ENCODE data around the gene ABHD17B. TPM values are rescaled to one million over a fixed set of nuclear protein-coding genes. Genes with fewer than 3 reads are reported as not detected.

The ABHD17B gene
- total RNA-seq, 1 experiment from 2014 or later = 21.1 TPM

GRCh38 chr9:71830153-71830552 lies 80.8 kb downstream of the ABHD17B start:
- ChIA-PET POLR2A (no interaction called here), CTCF (no interaction called here)
- in situ Hi-C loops (cut with HindIII; ENCODE audit: low pct_unique_long_range_greater_than_20kb, low sequenced_read_pairs) = no loop called here
- Histone ChIP-seq H3K36me3 (ENCODE audit: control insufficient read depth, insufficient read depth, low read length) (no peaks in the 10 kb centered on the region), H3K27me3 (ENCODE audit: control insufficient read depth, insufficient read depth, low read length) (no peaks in the 10 kb centered on the region), H3K4me3 (ENCODE audit: low read depth in 2 of 2, low read length in 2 of 2) (no peak overlapping the region), H3K27ac (ENCODE audit: low read length) (no peak overlapping the region), H3K9me3 (ENCODE audit: control insufficient read depth, insufficient read depth, low read depth, low read length) (no peaks in the 10 kb centered on the region), H3K4me1 (ENCODE audit: control insufficient read depth, insufficient read depth, low read length) (no peaks in the 10 kb centered on the region)
- BruUV-seq (replicated peaks) = no TSS peak
- ATAC-seq (no peak), DNase-seq (ENCODE audit: low read depth, low spot score) (no peak)
- intact Hi-C loops (cut with micrococcal nuclease; ENCODE audit: unreplicated experiment) = no loop called here
- TF ChIP-seq SIN3A (IDR thresholded peaks at IDR 0.05; ENCODE audit: borderline replicate concordance, insufficient read depth, low read depth, low read length) (no peak), POLR2AphosphoS5 (IDR thresholded peaks at IDR 0.05; ENCODE audit: low read depth, low read length) (no peak), CTCF (IDR thresholded peaks at IDR 0.05) (no peak), REST (IDR thresholded peaks at IDR 0.05; ENCODE audit: insufficient read depth in 1 of 2, low read depth in 2 of 2, low read length in 1 of 2) (no peak), TCF7L2 (IDR thresholded peaks at IDR 0.05; ENCODE audit: low read depth, low read length) (no peak)

- TF ChIP-seq REST (IDR thresholded peaks at IDR 0.05; ENCODE audit: insufficient read depth in 1 of 2, low read depth in 2 of 2, low read length in 1 of 2) = no peak
- no peak for TF ChIP-seq SIN3A (IDR thresholded peaks at IDR 0.05; ENCODE audit: borderline replicate concordance, insufficient read depth, low read depth, low read length)
- no peak for TF ChIP-seq TCF7L2 (IDR thresholded peaks at IDR 0.05; ENCODE audit: low read depth, low read length)
- TF ChIP-seq POLR2AphosphoS5 (IDR thresholded peaks at IDR 0.05; ENCODE audit: low read depth, low read length) = no peak
- no peaks in the 10 kb centered on the region for H3K36me3 ChIP-seq (ENCODE audit: control insufficient read depth, insufficient read depth, low read length)
- H3K27ac ChIP-seq (ENCODE audit: low read length) = no peak overlapping the region
- BruUV-seq (replicated peaks) = no TSS peak
- ATAC-seq (no peak), DNase-seq (ENCODE audit: low read depth, low spot score) (no peak)
- no peaks in the 10 kb centered on the region; the same call in 1 of the 2 replicates for H3K4me1 ChIP-seq (ENCODE audit: control insufficient read depth, insufficient read depth, low read length)
- H3K4me3 ChIP-seq (ENCODE audit: low read depth in 2 of 2, low read length in 2 of 2) = no peak overlapping the region
- CTCF ChIA-PET = no interaction called here
- POLR2A ChIA-PET = no interaction called here
- no peaks in the 10 kb centered on the region for H3K9me3 ChIP-seq (ENCODE audit: control insufficient read depth, insufficient read depth, low read depth, low read length)
- no peaks in the 10 kb centered on the region for H3K27me3 ChIP-seq (ENCODE audit: control insufficient read depth, insufficient read depth, low read length)
- intact Hi-C loops (cut with micrococcal nuclease; ENCODE audit: unreplicated experiment) = no loop called here
- in situ Hi-C loops (cut with HindIII; ENCODE audit: low pct_unique_long_range_greater_than_20kb, low sequenced_read_pairs) = no loop called here
These were observed 84.7 kb downstream of the ABHD17B start for GRCh38 chr9:71826279-71826678.

All from Panc1 (cell line).